Lower leg skin (tissue), 4 donors: ENCODE data around the gene NOX4. TPM values are rescaled to one million over a fixed set of nuclear protein-coding genes. Genes with fewer than 3 reads are reported as not detected.

Experiments used
- DNase-seq, 2 donors: peaks; one replicate each; pipeline ENCODE4 v3.0.0-alpha.2; 2019; ENCODE audit warnings: low spot score in 2 of 2
- H3K4me3 ChIP-seq: fragments of 200-600 bp; sonication (generic); 2 replicates; pipeline ENCODE4 v1.5.1; 2017; ENCODE audit warnings: mild to moderate bottlenecking, low read depth; ENCODE audit not compliant: poor library complexity, severe bottlenecking
- CTCF ChIP-seq, 3 donors: fragments of 450-650 bp; IDR thresholded peaks; one replicate each; pipeline ENCODE4 v1.5.1; 2016; ENCODE audit warnings: antibody characterized with exemption in 3 of 3, mild to moderate bottlenecking in 3 of 3, moderate library complexity in 2 of 3
- POLR2A ChIP-seq, 2 donors: fragments of 450-650 bp; IDR thresholded peaks; one replicate each; pipeline ENCODE4 v1.6.1; 2016 to 2017; ENCODE audit warnings: antibody characterized with exemption in 2 of 2, mild to moderate bottlenecking in 1 of 2, moderate library complexity in 1 of 2
- WGBS, 2 donors: methylation state at CpG; one replicate each; pipeline ENCODE4 v1.1.5; 2018; 5-methylcytosine and 5-hydroxymethylcytosine counted together
- intact Hi-C: fragments of 100-400 bp; cut with DNase I; formaldehyde crosslinking; loops from one replicate; pipeline ENCODE4 v1.15.0; 2023; ENCODE audit warnings: low total_unique reads
- total RNA-seq, 4 donors: library from RNA; depleted of rRNA; stranded (reverse); fragments of >200 nt; gene quantifications; one replicate each; pipeline ENCODE4 v1.1.0, GENCODE V29; 2016

NOX4 gene
- total RNA-seq: 1 to 10 TPM; 1.2 to 8.3 (median 2.8) TPM

- WGBS, 2 donors: 2 to 4% methylated on average over 41 of the region's 51 CpGs
- H3K4me3 ChIP-seq: no peak within 1 kb of the TSS
- intact Hi-C loops: no loop called here
- no peak for TF ChIP-seq POLR2A (IDR thresholded peaks at IDR 0.05)
- TF ChIP-seq CTCF (IDR thresholded peaks at IDR 0.05): no peak
- peak in 1 of 2 donors; percentile 86 for DNase-seq
Measured at GRCh38 chr11:89490981-89491690, at the start of gene NOX4. Gene NOX4 (minus strand): TSS chr11:89491375. CDS start chr11:89491246, 129 bp downstream.

- intact Hi-C loops: no loop called here
- H3K4me3 ChIP-seq: no peak overlapping the region
- WGBS, 2 donors: 65 to 77% methylated on average over 1 of the region's 1 CpG
- DNase-seq: no peak
- TF ChIP-seq CTCF (IDR thresholded peaks at IDR 0.05) (no peak), POLR2A (IDR thresholded peaks at IDR 0.05) (no peak)
Measured at GRCh38 chr11:89540826-89541225, 49.7 kb upstream of the NOX4 start.

- intact Hi-C loops: no loop called here
- WGBS, 2 donors: 77 to 87% methylated on average over 1 of the region's 1 CpG
- TF ChIP-seq CTCF (IDR thresholded peaks at IDR 0.05) (no peak), POLR2A (IDR thresholded peaks at IDR 0.05) (no peak)
- H3K4me3 ChIP-seq: no peak overlapping the region
- DNase-seq: no peak
Measured at GRCh38 chr11:89537936-89538335, 46.8 kb upstream of the NOX4 start.

- DNase-seq: no peak
- H3K4me3 ChIP-seq: no peak overlapping the region
- 17 to 24% methylated on average over 1 of the region's 1 CpG for WGBS, 2 donors
- intact Hi-C loops: no loop called here
- TF ChIP-seq POLR2A (IDR thresholded peaks at IDR 0.05) (no peak), CTCF (IDR thresholded peaks at IDR 0.05) (no peak)
Measured at GRCh38 chr11:89536926-89537325, 45.8 kb upstream of the NOX4 start.

GRCh38 chr11:89535221-89535620 lies 44.0 kb upstream of the NOX4 start:
- 71 to 78% methylated on average over 4 of the region's 4 CpGs for WGBS, 2 donors
- DNase-seq: no peak
- intact Hi-C loops: no loop called here
- H3K4me3 ChIP-seq: no peak overlapping the region
- TF ChIP-seq CTCF (IDR thresholded peaks at IDR 0.05) (no peak), POLR2A (IDR thresholded peaks at IDR 0.05) (no peak)
